GM23338 (cell line): ENCODE results near the gene MED19.

ENCODE experiments used
- CREB1 ChIP-seq: fragments of 250-450 bp; sonication (Bioruptor Pico); IDR thresholded peaks from 2 replicates; pipeline ENCODE4 v1.5.0; 2020; ENCODE audit warnings: low read depth, mild to moderate bottlenecking, moderate library complexity
- EZH2 ChIP-seq: fragments of 200-600 bp; sonication (generic); IDR thresholded peaks from one replicate; pipeline ENCODE4 v1.8.0; 2017; ENCODE audit warnings: antibody characterized with exemption, mild to moderate bottlenecking, low read depth; ENCODE audit not compliant: unreplicated experiment
- EZH2phosphoT487 ChIP-seq: fragments of 200-600 bp; sonication (generic); IDR thresholded peaks from one replicate; pipeline ENCODE4 v1.8.1; 2018; ENCODE audit warnings: antibody characterized with exemption; ENCODE audit not compliant: unreplicated experiment
- JUNB ChIP-seq: IDR thresholded peaks from one replicate; pipeline ENCODE4 v1.6.1; 2016; ENCODE audit warnings: antibody characterized with exemption; ENCODE audit not compliant: unreplicated experiment
- NANOG ChIP-seq: IDR thresholded peaks from 2 replicates; pipeline ENCODE4 v1.6.1; 2016; ENCODE audit warnings: antibody characterized with exemption, borderline replicate concordance
- POLR2AphosphoS5 ChIP-seq: IDR thresholded peaks from 2 replicates; pipeline ENCODE4 v1.6.1; 2016; ENCODE audit warnings: antibody characterized with exemption, low read depth
- ZNF114 ChIP-seq: fragments of 250-450 bp; sonication (Bioruptor Pico); IDR thresholded peaks from 2 replicates; pipeline ENCODE4 v1.5.0; 2020; ENCODE audit warnings: mild to moderate bottlenecking, moderate library complexity
- TF ChIP-seq, protein P1 (sequence below), 2 experiments: fragments of 200-600 bp in 1 of 2; sonication (generic) in 1 of 2; conservative IDR thresholded peaks; 2 replicates each; pipeline versions ENCODE4 v1.5.1 to v1.6.1; 2016 to 2017; ENCODE audit warnings: antibody characterized with exemption in 2 of 2, low read depth in 2 of 2, mild to moderate bottlenecking in 2 of 2, moderate library complexity in 1 of 2
- TF ChIP-seq, protein P2 (sequence below): IDR thresholded peaks from one replicate; pipeline ENCODE4 v1.6.1; 2018; ENCODE audit warnings: antibody characterized with exemption; ENCODE audit not compliant: unreplicated experiment

DNA sequence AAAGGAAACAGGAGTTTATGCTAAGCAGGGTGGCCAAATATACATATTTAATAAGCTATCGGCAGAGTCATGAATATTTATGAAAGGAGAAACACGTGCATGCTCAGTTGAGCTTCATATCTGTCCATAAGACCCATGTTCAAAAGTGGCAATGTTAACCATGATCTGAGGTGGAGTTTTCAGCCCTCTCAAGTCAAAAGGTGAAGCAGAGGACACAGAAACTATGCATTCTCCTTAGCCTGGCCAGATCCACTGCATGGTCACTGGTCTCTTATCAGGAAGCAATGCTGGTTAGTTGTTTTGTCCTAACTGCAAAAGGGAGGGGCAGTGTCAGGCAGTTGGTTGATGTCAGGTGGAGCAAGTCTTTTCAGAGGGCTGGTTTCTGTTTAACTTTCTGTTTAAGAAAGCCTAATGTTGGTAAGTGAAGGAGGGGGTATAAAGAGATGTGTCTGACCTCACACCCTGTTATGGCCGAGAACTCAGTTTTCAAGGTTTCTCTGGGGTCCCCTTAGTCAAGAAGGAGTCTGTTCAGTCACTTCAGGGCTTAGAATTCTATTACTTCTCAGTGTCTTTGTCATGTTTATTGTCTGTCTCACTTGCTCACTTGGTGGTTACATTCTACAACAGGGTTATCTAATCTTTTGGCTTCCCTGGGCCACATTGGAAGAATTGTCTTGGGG lies 23.7 kb upstream of the MED19 start:
- TF ChIP-seq, protein P1, sequence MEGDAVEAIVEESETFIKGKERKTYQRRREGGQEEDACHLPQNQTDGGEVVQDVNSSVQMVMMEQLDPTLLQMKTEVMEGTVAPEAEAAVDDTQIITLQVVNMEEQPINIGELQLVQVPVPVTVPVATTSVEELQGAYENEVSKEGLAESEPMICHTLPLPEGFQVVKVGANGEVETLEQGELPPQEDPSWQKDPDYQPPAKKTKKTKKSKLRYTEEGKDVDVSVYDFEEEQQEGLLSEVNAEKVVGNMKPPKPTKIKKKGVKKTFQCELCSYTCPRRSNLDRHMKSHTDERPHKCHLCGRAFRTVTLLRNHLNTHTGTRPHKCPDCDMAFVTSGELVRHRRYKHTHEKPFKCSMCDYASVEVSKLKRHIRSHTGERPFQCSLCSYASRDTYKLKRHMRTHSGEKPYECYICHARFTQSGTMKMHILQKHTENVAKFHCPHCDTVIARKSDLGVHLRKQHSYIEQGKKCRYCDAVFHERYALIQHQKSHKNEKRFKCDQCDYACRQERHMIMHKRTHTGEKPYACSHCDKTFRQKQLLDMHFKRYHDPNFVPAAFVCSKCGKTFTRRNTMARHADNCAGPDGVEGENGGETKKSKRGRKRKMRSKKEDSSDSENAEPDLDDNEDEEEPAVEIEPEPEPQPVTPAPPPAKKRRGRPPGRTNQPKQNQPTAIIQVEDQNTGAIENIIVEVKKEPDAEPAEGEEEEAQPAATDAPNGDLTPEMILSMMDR (conservative IDR thresholded peaks at IDR 0.05; ENCODE audit: low read depth in 2 of 2) = no peak
- TF ChIP-seq POLR2AphosphoS5 = no peak
- TF ChIP-seq NANOG = no peak
- TF ChIP-seq, protein P2, sequence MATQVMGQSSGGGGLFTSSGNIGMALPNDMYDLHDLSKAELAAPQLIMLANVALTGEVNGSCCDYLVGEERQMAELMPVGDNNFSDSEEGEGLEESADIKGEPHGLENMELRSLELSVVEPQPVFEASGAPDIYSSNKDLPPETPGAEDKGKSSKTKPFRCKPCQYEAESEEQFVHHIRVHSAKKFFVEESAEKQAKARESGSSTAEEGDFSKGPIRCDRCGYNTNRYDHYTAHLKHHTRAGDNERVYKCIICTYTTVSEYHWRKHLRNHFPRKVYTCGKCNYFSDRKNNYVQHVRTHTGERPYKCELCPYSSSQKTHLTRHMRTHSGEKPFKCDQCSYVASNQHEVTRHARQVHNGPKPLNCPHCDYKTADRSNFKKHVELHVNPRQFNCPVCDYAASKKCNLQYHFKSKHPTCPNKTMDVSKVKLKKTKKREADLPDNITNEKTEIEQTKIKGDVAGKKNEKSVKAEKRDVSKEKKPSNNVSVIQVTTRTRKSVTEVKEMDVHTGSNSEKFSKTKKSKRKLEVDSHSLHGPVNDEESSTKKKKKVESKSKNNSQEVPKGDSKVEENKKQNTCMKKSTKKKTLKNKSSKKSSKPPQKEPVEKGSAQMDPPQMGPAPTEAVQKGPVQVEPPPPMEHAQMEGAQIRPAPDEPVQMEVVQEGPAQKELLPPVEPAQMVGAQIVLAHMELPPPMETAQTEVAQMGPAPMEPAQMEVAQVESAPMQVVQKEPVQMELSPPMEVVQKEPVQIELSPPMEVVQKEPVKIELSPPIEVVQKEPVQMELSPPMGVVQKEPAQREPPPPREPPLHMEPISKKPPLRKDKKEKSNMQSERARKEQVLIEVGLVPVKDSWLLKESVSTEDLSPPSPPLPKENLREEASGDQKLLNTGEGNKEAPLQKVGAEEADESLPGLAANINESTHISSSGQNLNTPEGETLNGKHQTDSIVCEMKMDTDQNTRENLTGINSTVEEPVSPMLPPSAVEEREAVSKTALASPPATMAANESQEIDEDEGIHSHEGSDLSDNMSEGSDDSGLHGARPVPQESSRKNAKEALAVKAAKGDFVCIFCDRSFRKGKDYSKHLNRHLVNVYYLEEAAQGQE = no peak
- no peak for TF ChIP-seq EZH2
- TF ChIP-seq CREB1 (CRISPR knock-in tag) = no peak
- no peak for TF ChIP-seq JUNB
- no peak for TF ChIP-seq EZH2phosphoT487
- no peak for TF ChIP-seq ZNF114
